GM12865 (cell line): ENCODE results near the gene SGCD.

Experiments
- DNase-seq: peaks from one replicate; pipeline ENCODE4 v3.0.0; 2010; ENCODE audit warnings: low read depth
- H3K4me3 ChIP-seq: 2 replicates; pipeline ENCODE4 v1.5.1; 2011; ENCODE audit warnings: mild to moderate bottlenecking, low read depth, low read length, control low read depth
- CTCF ChIP-seq: IDR thresholded peaks from 2 replicates; pipeline ENCODE4 v1.5.1; 2011; ENCODE audit warnings: low read length, control low read depth, low read depth, inconsistent platforms; ENCODE audit not compliant: insufficient read depth; ENCODE audit errors: missing control alignments

Gene SGCD

DNA sequence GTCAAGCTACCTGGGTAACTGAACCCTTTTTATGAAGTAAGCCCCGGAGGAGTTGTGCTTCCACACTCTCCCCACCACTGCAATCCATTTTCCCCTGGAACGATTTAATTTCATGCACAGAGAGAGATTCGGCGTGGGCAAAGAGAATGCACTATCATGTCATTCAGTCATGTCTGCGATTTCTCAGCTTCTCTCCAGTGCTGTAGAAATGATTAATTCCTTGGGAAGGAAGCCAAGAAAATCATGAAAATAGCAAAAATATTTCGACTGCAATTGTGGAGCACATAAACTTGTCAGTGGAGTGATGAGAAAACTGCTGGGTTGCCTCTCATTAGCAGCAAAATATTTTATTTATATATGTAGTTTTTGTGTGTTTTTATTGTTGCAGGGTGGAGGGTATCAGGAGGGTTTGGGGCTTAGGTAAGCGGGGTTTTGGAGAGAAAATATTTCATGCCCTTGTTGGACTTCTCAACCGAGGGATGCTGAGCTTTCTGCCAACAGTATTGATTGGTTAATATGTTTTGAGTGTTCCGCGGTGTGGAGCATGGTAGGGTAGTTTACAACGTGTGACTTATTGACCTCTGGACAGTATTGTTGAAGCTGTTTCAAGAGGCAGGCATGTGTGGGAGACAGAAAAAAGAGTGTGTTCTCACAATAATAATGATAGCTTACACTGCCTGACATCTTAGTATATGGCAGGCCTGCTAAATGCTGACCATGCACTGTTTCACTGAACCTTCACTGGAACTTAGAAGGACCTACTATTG lies 69.3 kb downstream of the SGCD start:
- H3K4me3 ChIP-seq = no peak overlapping the region
- no peak for DNase-seq
- no peak for TF ChIP-seq CTCF

- no peak for TF ChIP-seq CTCF
- no peak for DNase-seq
- H3K4me3 ChIP-seq = no peak overlapping the region
These were observed 69.8 kb downstream of the SGCD start for GRCh38 chr5:156396830-156397081.

- DNase-seq = no peak
- no peak overlapping the region for H3K4me3 ChIP-seq
- TF ChIP-seq CTCF = no peak
These were observed 72.4 kb downstream of the SGCD start for GRCh38 chr5:156399323-156399722.

DNA sequence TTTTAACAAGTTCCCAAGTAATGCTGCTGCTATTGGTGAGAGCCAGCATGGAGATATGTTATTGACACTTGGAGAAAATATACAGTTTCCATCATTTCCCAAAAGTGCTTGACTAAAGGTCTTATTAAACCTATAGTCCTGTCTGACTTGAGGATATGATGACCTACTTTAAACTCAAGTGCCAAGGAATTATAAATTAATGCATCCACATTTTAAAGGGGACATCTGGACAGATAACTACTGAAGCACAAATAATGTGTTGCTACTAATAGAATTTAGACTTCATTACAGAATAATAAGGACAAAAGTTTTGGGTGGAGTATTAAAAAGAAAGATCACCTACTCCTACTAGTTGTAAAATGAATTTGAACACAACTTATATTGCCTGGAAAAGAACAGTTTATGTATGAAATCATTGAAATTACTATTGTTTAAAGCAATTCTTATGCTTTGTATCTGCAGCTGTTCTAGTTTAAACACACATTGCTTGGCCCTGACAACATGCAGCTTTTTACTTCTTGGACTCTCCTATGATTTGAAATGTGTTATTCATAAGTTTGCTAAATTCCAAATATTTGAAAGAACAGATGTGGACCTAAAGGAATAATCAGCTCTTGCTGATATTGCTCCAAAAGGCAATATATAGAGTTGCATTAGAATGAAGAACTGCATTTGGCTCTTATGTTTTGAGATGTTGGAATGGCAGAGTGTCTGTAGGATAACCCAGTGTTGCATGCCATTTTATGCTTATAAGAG lies 73.4 kb downstream of the SGCD start:
- no peak for DNase-seq
- H3K4me3 ChIP-seq = no peak overlapping the region
- TF ChIP-seq CTCF = no peak

- peak; percentile 22 for DNase-seq
- H3K4me3 ChIP-seq = peak overlapping the region; percentile 44
- TF ChIP-seq CTCF = no peak
These were observed 74.8 kb downstream of the SGCD start for GRCh38 chr5:156401804-156402203.

GRCh38 chr5:156402387-156402921 lies 75.5 kb downstream of the SGCD start:
- DNase-seq = peak; percentile 94
- H3K4me3 ChIP-seq = peak overlapping the region; percentile 44
- no peak for TF ChIP-seq CTCF
